Retinal pigment epithelial cell (primary cell): ENCODE data around the gene CDC27.

Experiments used
- DNase-seq: peaks from one replicate; pipeline ENCODE4 v3.0.0-alpha.2; 2010; ENCODE audit warnings: low read depth
- H3K4me3 ChIP-seq: 2 replicates; pipeline ENCODE4 v1.5.1; 2011; ENCODE audit warnings: mild to moderate bottlenecking, low read length, control low read depth, moderate library complexity
- TF ChIP-seq, protein P1 (sequence below): conservative IDR thresholded peaks from 2 replicates; pipeline ENCODE4 v1.5.1; 2011; ENCODE audit warnings: low read depth, low read length, control low read depth, inconsistent platforms

The CDC27 gene

GRCh38 chr17:47210105-47210504, 21.0 kb upstream of the CDC27 start:
- no peak overlapping the region for H3K4me3 ChIP-seq
- TF ChIP-seq, protein P1, sequence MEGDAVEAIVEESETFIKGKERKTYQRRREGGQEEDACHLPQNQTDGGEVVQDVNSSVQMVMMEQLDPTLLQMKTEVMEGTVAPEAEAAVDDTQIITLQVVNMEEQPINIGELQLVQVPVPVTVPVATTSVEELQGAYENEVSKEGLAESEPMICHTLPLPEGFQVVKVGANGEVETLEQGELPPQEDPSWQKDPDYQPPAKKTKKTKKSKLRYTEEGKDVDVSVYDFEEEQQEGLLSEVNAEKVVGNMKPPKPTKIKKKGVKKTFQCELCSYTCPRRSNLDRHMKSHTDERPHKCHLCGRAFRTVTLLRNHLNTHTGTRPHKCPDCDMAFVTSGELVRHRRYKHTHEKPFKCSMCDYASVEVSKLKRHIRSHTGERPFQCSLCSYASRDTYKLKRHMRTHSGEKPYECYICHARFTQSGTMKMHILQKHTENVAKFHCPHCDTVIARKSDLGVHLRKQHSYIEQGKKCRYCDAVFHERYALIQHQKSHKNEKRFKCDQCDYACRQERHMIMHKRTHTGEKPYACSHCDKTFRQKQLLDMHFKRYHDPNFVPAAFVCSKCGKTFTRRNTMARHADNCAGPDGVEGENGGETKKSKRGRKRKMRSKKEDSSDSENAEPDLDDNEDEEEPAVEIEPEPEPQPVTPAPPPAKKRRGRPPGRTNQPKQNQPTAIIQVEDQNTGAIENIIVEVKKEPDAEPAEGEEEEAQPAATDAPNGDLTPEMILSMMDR: no peak
- DNase-seq: no peak

- TF ChIP-seq, protein P1: no peak
- DNase-seq: no peak
- no peak overlapping the region for H3K4me3 ChIP-seq
These were observed 20.4 kb upstream of the CDC27 start for GRCh38 chr17:47209499-47209898.

DNA sequence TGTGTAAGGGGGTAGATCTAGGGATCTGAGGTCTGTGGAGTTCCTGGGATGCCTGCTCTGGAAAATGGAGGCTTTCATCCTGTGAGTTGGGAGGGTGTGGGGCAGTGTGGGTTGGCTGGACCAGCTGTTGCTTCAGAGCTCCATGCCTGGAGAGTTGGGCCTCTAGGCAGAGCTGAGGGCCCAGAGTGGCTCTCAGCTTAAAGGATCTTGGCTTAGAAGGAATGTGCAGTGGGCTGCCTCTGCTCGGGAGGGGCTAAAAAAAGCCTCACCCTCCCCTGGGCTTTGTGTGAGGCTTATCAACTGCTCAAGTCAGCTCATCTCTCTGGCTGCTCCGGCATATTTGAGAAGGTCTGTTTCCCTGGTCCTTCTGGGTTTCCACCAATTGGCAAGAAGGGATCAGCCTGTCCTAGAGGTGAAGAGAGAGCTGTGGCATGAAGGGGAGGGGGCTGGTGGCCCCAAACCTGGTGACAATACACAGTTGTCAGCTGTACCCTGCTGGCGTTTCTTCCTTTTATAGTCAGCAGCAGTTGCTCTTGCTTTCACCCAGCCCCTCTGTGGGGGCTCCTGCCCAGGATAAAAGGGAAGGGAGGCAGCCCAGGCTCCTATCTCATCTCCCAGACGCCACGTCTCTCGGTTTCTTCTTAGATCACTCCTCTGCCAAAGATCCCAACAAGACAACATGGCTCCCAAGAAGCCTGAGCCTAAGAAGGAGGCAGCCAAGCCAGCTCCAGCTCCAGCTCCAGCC, 19.8 kb upstream of the CDC27 start, which contains the start of gene MYL4:
Gene MYL4 (plus strand): TSS at position 605 of the 745 bp plus-strand sequence. CDS start 75 bp downstream, at position 680.
- DNase-seq: no peak
- TF ChIP-seq, protein P1: no peak
- H3K4me3 ChIP-seq: no peak within 1 kb of the TSS

DNA sequence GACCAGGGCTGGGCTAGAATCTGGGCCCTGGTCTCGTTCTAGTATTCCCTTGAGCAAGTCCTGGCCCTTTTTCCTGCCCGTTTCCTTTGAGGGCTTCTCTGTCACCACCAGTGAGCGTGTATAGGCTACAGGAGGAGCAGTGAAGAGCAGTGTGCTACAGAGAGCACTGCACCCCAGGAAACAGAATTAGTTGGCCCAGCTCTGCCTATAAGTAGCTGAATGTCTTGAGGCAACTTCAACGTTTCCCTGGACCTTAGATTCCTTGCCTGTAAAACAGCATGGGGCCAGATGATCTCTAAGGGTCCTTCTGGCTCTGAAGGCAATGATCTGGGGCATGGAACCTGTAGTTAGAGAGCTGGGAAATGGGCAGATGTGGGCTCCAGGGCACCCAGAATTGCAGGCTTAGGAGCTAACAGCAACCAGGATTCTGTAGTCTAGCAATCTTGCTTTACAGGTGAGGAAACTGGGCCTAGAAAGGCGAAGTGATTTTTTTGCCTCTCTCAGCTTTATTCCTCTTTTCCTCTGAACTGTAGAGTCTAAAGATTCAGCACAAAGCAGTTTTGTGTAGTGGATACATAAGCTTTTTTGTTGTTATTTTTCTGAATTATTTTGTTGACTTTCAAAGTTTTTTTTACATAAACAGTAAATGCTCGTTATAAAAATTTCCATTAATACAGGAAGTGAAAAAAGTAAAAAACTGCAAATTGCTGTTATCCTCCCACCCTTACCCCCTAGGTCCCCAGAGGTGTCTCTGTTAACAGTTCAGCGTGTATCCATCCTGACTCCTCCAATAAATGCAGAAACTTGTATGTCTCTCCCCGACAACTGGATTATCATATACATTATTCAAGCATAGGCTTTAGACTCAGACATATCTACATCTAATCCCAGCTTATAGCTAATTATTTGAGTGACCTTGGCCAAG, 18.3 kb upstream of the CDC27 start:
- no peak overlapping the region for H3K4me3 ChIP-seq
- TF ChIP-seq, protein P1: no peak
- no peak for DNase-seq

DNA sequence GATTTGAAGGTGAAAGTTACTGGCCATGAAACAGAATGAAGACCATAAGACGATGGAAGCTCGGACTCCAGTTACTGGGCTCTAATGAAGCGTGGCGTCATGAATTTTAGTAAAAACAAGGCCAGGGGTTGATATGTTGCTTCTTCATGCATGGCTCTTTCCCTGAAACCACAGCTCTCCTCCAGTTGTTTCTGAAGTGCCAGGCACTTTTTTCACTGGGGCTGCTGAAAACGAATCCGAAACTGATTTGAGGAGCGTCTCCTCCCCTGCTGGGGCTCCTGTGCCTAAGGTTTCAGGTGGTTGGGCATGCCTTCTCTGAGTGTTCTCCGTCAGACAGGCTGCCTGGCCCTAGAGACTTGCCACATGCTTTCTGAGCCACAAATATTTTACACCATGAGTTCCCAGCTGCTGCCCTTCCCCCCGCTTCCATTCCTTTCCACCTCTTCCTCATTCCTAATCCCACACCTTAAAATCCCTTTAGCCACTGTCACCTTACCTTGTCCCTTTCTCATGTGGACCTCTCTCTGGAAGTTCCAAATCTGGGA, 16.4 kb upstream of the CDC27 start:
- TF ChIP-seq, protein P1: no peak
- DNase-seq: no peak
- H3K4me3 ChIP-seq: no peak overlapping the region

DNA sequence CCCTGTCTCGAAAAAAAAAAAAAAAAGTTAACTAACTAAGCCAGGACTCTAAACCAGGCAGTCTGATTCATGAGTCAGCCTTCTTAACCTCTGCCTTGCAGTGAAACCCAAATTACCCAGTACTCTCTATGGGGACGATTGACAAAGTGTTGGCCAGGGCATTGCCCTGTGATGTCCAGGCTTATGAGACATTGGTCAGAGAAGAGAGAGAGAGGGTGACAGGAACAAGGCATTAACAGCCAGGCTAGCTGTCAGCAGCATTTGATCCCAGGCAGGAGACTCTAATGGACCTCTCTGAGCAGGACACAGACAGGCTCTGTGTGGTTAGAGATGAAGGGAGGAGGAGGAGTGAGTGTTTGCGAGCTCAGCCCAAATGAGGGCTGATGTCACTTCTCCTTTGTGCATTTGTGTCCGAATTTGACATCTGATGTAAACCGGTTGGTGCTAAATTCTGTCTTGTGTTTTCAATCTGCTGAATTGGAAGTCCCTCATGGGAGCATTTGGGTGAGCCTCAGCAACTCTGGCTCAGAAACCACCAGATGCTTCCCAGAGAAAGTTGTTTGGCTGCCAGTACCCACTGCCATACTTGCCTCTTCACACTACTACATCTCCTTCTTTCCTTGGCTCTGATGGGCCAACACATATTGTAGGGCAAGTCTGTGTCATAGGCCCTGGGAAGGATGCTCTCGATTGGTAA, 15.8 kb upstream of the CDC27 start:
- DNase-seq: no peak
- TF ChIP-seq, protein P1: no peak
- H3K4me3 ChIP-seq: no peak overlapping the region
